CD4-positive, alpha-beta T cell treated with Interleukin-6 at 100 ng/mL for 8 hours (primary cell): ENCODE measurements around the gene FAM25G.

Experiments
- DNase-seq: peaks from one replicate; pipeline ENCODE4 v3.0.0-alpha.2; 2020; ENCODE audit warnings: mixed read lengths, low spot score

Gene FAM25G

GRCh38 chr10:47449102-47449978 is 42.2 kb downstream of the FAM25G start:
- DNase-seq: no peak

GRCh38 chr10:47447705-47448104 is 43.8 kb downstream of the FAM25G start:
- DNase-seq: no peak

GRCh38 chr10:47447209-47447608 is 44.3 kb downstream of the FAM25G start:
- no peak for DNase-seq

- no peak for DNase-seq
These were observed 45.8 kb downstream of the FAM25G start for GRCh38 chr10:47445720-47446119.

- DNase-seq: no peak
These were observed 47.5 kb downstream of the FAM25G start for GRCh38 chr10:47444047-47444446.

GRCh38 chr10:47443145-47443544 is 48.4 kb downstream of the FAM25G start:
- no peak for DNase-seq

- DNase-seq: no peak
These were observed 49.1 kb downstream of the FAM25G start for GRCh38 chr10:47442351-47442750.

- no peak for DNase-seq
These were observed 49.6 kb downstream of the FAM25G start for GRCh38 chr10:47441938-47442337.

- no peak for DNase-seq
These were observed 51.3 kb downstream of the FAM25G start for GRCh38 chr10:47440207-47440606.

GRCh38 chr10:47438857-47439474 is 52.5 kb downstream of the FAM25G start:
- DNase-seq: no peak
